HG03378 (cell line): Measurements from ENCODE around the gene CPNE4.
"Not testable (repeated sequence)": the region's sequence is repeated elsewhere in the genome, so short reads cannot be mapped to it uniquely, and the experiment has no call there.

Experiments
- ATAC-seq: cut with Tn5 transposase; IDR thresholded peaks from one replicate; pipeline ENCODE4 v1.9.1; 2021; ENCODE audit warnings: mild to moderate bottlenecking, moderate library complexity; ENCODE audit not compliant: unreplicated experiment

The CPNE4 gene

DNA sequence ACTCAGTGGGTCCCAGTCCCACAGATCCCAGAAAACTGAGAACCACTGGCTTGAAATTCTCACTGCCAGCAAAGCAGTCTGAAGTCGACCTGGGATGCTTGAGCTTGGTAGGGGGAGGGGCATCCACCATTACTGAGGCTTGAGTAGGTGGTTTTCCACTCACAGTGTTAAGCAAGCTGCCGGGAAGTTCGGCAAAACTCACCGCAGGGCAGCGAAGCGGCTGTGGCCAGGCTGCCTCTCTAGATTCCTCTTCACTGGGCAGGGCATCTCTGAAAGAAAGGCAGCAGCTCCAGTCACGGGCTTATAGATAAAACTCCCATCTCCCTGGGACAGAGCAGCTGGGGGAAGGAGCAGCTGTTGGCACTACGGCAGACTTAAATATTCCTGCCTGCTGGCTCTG lies 71.4 kb downstream of the CPNE4 start:
- not testable (repeated sequence) for ATAC-seq

DNA sequence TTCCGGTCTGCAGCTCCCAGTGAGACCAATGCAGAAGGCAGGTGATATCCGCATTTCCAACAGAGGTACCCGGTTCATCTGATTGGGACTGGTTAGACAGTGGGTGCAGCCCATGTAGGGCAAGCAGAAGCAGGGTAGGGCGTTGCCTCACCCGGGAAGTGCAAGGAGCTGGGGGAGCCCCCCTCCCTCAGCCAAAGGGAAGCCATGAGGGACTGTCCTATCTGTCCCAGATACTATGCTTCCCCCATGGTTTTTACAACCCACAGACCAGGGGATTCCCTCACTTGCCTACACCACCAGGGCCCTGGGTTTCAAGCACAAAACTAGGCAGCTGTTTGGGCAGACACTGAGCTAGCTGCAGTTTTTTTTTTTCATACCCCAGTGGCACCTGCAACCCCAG lies 71.8 kb downstream of the CPNE4 start:
- no peak for ATAC-seq

DNA sequence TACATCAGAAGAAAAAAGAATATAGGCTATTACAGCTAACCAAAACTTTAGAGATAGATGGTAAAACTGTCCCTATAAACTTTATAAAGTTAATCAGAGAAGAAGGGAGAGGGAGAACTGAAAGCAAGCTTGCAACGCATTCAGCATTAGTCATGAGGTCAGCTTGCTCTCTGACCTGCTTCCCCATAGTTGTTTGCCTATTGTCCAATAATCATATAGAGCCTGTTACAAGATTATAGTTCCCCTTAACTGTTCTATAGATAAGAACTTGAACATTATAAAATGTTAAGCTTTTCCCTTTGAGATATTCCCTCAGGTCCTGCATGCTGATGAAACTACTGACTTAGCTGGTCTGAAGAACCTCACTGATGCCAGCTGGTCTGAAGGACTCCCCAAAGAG lies 74.5 kb downstream of the CPNE4 start:
- no peak for ATAC-seq

DNA sequence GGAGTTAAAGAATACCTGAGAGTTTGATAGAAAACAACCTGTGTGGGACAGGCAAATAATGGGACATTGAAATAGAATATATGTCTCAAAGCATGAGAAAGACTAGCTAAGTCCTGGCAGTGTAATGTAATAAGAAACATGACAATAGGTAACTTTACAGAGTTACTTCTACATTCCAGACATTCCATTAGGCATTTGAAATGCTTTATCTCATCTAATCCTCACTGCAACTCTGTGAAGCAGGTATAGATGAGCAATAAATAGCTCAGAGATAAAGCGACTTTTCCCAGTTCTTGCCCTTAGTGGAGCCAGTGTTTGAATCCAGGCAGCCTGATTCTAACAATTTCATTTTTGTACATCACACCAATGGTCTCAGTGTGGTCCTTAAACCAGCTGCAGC lies 76.8 kb downstream of the CPNE4 start:
- ATAC-seq, result no peak

DNA sequence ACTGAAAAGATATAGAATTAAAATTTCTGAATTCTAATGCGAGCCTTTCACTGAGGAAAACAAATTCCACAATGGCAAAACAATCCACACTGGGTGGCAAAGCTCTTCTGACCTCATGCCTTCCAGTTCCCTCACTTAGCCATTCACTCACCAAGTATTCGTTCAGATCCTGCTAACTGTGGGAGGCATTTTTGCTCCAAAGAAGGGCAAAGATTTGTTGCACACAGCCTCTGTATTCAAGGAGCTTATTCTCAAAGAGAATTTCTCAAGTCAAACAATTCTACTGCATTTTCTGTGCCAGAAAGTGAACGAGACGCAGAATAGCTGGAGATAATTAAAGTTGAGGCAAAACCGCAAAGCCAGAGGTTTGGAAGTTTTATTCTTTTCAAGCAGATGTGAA lies 77.3 kb downstream of the CPNE4 start:
- ATAC-seq, result no peak

DNA sequence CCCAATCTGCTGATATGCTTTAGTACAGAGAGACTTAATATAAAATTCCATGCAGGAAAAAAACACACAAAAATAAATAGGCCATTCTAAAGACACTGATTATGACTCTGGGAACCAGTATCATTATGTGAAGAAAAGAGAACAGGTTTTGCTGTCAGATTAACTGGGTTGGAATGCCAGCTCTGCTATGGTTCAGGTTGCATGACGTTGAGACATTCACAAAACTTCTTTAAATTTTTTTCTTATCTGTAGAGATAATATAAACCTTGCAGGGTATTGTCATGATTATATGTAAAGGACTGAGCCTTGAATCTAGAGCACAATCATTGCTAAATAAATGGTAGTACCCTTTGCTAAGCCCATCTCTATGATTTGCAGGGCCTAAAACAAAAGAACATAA lies 86.0 kb downstream of the CPNE4 start:
- ATAC-seq, result no peak

DNA sequence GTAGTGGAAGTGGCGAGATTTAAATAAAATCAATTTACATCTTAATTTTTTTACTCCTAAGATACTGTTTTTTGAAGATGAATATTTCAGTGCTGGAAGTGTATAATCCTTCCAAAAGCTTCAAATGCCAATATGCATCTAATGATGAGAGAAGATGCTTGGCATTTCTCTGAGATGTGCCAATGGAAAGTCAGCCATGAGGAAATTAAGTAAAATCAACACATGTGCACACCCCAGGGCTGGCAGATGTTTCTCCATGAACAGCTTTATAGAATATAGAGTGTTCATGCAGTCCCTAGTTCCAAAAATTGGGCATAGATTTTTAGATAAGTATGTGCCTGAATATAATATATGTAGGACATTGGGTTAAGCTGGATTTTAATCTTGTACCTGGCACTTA lies 90.1 kb downstream of the CPNE4 start:
- ATAC-seq, result no peak

DNA sequence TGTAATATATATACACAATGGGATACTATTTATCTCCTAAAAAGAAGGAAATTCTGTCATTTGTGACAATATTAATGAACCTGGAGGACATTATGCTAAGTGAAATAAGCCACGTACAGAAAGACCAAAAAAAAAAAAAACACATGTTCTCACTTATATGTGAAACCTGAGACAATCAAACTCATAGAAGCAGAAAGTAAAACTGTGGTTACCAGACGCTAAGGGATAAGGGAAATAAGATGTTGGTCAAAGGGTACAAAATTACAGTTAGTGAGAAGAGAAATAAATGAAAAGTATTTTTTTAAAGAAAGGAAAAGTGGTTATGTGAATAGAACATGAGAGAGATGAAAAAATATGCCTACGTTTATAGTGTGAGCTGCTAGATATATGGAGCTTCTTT lies 101.1 kb downstream of the CPNE4 start:
- no peak for ATAC-seq

DNA sequence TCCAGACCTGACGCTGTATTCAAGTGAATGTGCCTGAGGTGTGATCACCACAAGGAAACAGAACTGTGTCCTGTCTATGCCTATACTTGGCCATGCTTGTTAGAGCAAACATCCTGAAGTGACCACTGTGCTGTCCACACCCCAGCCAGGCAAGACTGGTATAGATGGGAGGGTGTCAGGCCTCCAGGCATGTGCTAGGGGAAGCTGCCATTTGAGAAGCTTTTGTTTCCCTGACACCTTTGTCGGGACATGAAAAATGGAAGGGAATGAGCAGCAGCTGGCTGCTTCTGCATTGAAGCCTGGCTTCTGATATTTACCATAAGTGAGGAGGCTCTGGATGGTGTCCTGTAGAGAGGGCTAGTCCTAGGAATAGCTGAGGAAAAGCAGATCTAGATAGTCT lies 106.2 kb downstream of the CPNE4 start:
- no peak for ATAC-seq

DNA sequence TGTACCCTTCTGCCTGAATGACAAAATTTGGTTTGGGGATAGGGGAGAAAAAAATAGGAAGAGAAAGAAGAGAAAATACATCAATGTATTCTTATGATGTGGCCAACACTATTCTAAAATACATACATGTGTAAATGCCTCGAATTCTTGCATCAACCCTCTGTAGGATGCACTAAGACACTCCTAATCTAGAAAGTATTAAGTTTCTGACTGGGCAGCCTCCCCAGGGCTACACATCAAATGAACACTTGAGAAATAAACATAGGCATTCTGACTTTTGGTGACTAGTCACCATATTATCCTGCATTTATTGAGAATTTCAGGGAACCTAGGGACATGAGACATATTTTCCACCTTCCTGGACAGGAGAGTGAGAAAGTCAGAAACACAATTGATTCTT lies 109.2 kb downstream of the CPNE4 start:
- no peak for ATAC-seq

DNA sequence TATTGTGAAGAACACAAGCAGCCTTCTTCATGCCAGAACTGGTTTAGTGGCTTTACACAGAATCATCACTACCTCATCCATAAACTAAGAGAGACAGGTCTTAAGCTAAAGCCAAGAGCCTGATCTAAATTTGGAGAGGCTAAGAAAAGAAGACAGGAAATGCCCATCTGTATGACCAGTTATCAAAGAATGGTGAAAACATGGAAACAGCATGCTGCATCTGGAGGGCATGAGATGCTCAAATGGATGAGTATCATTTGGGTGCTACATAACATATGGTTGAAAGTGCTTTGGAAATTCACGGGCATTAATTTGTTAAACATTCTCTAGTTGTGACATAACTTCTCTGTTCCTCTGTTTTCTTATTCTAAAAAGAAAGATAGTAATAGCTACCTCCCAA lies 112.5 kb downstream of the CPNE4 start:
- ATAC-seq, result no peak

DNA sequence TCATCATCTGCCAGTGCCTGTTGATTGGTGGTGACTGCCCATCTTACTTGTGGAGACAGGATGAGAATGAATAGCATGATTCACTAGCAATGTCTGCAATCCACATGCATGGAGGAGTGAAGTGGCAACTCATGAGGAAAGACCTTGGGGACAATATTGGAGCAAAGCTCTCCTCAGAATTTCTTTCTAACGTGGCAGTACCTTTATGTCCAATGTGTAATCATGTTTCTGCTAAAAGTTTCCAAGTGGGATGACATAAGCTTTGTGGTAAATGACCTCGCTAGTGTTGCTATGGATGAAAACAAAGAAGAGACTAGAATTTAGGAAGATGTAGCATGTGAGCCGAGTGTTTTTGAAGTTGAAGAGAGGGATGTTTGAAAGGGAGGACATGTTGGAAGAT lies 117.8 kb downstream of the CPNE4 start:
- no peak for ATAC-seq

DNA sequence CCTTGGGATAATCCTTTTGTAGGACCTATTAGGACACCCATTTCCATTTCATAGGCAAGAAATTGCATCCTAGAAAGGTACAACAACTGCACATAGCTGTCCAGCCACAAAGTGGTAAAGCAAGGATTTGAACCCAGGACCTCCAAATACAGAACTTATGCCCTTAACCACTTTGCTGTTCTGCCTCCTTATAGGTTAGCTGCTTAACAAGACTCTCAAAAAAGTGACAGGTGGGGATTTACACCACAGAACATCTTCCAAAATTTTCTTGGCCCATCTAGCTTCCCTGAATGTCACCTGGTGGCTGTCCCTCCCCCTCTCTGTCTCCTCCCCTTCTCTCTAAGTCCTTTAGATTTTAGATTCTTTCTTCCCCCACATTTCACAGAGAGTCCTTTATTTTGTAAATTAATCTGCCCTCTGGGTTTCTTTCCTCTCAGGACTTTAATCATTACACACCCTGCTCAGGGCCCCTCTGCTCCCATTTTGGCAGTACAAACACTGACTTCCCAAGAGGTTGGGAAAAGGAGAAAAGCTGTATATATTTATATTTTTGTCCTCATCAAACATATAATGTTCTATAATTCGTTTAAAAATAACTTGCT lies 120.6 kb downstream of the CPNE4 start:
- no peak for ATAC-seq

DNA sequence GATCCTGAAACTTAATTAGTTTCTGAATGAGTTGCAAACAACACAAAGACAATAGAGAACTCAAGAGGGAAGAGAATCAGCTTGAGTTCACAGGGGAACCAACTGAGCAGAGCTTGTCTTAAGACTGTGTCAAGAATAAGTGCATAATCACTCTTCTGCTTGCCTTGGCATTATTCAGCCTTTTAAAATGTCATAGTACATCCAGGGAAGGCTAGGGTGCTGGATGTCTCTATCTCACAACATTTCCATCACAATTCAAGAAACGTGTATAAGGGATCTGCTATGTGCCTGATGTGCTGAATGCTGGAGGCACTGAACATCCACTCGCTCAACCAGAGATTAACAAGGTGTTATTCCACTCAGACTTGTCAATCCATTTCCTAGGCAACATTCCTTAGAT lies 122.6 kb downstream of the CPNE4 start:
- no peak for ATAC-seq

DNA sequence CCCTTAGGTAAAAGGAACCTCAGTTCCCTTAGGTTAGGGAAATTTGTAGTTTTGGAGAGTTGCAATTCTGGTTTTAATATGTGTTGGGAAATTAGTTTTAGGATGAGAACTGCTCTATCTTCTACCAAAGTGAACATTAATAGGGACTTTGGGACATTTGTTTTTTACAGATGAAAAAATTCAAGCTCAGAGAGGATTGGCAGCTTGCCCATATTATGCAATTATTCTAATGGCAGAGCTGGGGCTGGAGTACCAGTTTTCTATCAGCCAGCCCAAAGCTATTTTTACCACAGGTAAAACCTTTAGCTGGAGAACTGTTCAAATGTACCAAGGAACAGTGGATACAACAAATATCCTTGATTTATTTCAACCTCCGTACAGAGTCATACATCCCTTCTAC lies 127.0 kb downstream of the CPNE4 start:
- no peak for ATAC-seq

DNA sequence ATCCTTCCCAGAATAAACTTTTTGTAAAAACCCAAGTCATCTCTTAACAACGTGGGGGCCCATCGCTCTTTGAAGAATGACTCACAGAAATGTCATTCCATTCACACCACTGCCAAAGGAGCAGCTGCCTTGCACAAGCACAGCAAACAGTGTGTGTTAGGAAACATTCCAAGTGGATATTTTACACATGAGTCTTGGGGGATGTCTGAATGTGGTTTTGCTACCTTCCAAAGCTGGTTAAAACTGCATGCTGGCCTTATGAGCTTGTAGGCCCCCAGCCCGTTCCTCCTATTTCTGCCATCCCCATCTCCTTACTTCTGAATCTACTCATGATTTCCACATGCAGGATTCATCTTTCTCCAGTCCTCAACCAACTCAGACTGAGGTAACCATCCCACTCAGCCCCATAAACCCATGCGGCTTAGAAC lies 130.8 kb downstream of the CPNE4 start:
- ATAC-seq, result no peak

DNA sequence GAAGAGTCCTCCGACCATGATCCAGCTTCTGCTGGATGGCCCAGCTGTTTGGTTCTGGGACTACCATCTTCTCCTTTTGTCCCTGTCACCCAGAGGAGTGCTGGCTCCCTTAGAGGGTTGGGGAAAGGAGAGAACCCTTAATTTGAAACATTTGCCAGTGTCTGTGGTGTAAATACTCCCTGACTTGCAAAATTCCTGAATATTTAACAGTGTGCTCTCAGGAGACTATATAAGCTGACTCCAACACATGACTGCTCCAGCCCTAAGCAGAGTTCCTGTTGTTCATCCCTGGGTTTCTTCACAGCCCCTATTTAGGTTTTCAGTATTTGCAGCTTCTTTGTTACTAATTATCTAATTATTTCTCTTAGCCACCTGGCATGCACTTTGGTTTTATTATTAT lies 133.1 kb downstream of the CPNE4 start:
- no peak for ATAC-seq

DNA sequence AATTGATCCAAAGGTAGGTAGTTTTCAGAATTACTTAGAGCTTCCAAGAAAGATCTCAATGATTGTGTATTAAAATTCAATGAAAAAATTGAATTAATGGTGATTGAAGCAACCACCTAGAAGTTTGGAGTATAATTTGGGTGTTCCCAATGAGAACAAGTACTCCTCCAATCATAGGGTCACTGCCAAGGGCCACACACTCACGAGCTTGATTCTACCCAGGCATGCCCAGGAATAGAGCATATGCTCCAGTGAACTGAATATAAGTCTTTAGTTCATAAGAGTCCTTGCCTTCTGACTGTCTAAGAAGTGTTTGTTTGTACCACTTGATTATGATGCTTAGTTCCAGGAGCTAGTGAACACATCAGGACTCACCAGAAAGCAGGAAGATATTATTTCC lies 133.9 kb downstream of the CPNE4 start:
- ATAC-seq, result no peak

DNA sequence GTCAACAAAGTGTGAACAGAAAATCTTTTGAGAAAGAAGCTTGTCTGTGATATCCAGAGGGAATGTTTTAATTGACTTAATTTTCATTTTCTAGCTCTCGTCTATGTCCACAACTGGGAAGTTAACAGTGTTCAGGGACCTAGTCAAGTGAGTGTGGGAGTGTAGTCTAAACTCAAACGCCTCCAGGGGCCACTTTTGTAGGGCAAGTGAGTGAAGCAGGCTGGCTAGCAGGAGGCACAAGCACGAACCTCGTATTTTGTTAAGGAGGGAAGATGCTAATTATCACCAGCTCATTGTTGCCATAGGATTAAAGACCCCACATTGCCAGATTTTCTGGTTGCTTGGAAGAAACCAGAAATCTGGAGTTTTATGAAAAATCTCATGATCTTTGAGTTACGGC lies 135.8 kb downstream of the CPNE4 start:
- no peak for ATAC-seq

DNA sequence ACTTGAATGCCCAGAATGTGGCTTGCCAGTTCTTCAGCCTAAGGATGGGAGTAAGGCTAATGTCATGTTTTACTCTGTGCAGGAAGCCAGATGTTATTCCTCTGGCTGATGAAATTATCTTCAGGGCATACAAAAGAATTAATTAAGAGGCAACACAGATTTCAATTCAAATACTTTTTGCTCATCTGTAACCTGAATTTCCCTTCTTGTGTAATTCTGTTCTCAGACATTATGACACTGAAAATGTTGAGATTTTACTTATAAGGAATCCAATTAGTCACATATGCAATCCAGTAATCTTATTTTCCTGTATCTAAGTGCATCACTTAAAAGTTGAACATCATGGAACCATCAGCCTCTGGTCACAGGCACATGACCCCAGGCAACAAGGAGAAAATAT lies 136.5 kb downstream of the CPNE4 start:
- no peak for ATAC-seq

DNA sequence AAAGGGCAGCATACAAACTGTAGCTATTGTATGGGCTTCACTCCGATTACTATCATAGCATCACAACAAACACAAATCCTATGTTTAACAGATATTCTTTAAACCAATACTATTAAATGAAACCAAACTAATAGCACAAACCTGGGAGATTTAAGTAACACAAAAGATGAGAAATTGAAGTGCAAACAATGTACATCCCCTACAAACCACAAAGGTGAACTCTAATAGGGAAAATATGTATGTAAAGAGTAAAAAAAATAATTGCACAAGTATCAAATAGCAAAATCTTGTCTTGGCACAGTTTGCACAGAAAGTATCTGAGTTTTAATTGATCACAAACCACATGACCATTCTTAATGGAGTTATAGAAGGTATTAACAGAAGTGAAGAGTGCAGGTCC lies 138.5 kb downstream of the CPNE4 start:
- ATAC-seq, result no peak

DNA sequence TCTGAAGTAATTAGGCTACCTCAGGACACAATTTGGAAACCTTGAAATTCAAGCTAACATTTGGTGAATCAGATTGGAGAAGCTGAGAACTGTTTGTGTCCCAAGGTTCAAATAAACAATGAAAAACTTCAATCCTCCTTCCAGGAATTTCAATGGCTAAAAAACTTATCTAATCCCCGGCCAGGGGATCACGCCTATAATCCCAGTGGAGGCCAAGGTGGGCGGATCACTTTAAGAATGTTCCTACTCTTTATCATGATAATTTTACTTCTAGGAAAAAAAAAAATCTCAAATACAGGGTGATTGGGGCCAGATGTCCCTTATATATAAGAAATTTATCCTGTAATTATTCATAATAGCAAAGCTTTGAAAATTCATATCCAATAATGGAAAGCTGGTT lies 139.0 kb downstream of the CPNE4 start:
- ATAC-seq, result no peak

DNA sequence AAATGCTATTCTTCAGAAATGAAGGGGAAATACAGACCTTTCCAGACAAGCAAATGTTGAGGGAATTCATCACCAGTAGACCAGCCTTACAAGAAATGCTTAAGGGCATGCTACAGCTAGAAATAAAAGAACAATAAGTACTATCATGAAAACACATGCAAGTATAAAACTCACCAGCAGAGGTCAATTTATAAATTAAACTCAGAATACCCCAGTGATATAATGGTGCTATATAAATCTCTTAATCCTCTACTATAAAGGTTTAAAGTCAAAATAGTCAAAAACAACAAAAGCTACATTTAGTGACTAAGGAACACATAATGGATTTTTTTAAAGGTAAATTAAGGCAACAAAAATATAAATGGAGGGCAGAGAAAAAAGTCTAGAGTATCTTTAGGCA lies 142.5 kb downstream of the CPNE4 start:
- ATAC-seq, result no peak

DNA sequence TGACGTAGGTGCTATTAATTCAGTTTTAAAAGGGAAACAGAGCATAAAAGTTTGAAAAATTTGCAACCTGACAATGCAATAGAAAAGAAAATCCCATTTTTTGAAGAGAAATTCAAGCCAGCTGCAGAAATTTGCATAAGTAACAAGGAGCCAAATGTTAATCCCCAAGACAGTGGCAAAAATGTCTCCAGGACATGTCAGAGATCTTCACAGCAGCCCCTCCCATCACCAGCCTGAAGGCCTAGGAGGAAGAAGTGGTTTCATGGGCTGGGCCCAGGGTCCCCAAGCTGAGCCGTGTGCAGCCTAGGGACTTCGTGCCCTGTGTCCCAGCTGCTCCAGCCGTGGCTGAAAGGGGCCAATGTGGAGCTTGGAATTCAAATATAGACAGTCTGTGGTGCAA lies 148.9 kb downstream of the CPNE4 start:
- not testable (repeated sequence) for ATAC-seq
